ENCODE measurements around the gene ALOX15B. TPM values are rescaled to one million over a fixed set of nuclear protein-coding genes. Genes with fewer than 3 reads are reported as not detected.

Gene ALOX15B
- total and polyA plus RNA-seq, 8 donors: 0.38 to 112 (median 0.53) TPM

- Histone ChIP-seq H3K36me3 (no peaks in the 10 kb centered on the region), H3K27ac (no peak overlapping the region), H3K9me3 (no peaks in the 10 kb centered on the region), H3K4me1 (peaks cover 0 to 14% of the 10 kb centered on the region in 2 donors), H3K4me3 (no peak overlapping the region), H3K27me3 (peaks cover 33 to 74% of the 10 kb centered on the region in 2 donors)
- intact Hi-C loops (cut with DNase I): no loop called here
- TF ChIP-seq CTCF (IDR thresholded peaks at IDR 0.05): no peak
- DNase-seq (no peak), ATAC-seq (no peak)
Measured at GRCh38 chr17:8062435-8062806, 23.6 kb downstream of the ALOX15B start.

GRCh38 chr17:8062807-8063483 is 24.1 kb downstream of the ALOX15B start:
- Histone ChIP-seq H3K9me3 (no peaks in the 10 kb centered on the region), H3K27ac (no peak overlapping the region), H3K4me1 (peaks cover 0 to 8% of the 10 kb centered on the region in 2 donors), H3K4me3 (no peak overlapping the region), H3K27me3 (peaks cover 33 to 72% of the 10 kb centered on the region in 2 donors), H3K36me3 (no peaks in the 10 kb centered on the region)
- no peak for TF ChIP-seq CTCF (IDR thresholded peaks at IDR 0.05)
- DNase-seq (no peak), ATAC-seq (no peak)
- intact Hi-C loops (cut with DNase I): no loop called here

- intact Hi-C loops (cut with DNase I): no loop called here
Measured at GRCh38 chr17:8063761-8064534, 25.1 kb downstream of the ALOX15B start.

GRCh38 chr17:8064561-8065019 is 25.7 kb downstream of the ALOX15B start:
- H3K27ac ChIP-seq: no peak overlapping the region
- H3K9me3 ChIP-seq: no peaks in the 10 kb centered on the region
- no peaks in the 10 kb centered on the region for H3K36me3 ChIP-seq
- no peak overlapping the region for H3K4me3 ChIP-seq
- peaks cover 5 to 14% of the 10 kb centered on the region in 2 donors for H3K4me1 ChIP-seq
- peaks cover 33 to 56% of the 10 kb centered on the region in 2 donors for H3K27me3 ChIP-seq
- no peak for ATAC-seq
- DNase-seq: peak in 1 of 4 donors; percentile 49
- intact Hi-C loops (cut with DNase I): no loop called here
- TF ChIP-seq CTCF (IDR thresholded peaks at IDR 0.05): no peak

More at GRCh38 chr17:8063761-8064534, 25.1 kb downstream of the ALOX15B start:
- no peak overlapping the region for H3K4me3 ChIP-seq
- DNase-seq: peak in 1 of 4 donors; percentile 20
- H3K27ac ChIP-seq: no peak overlapping the region
- peaks cover 33 to 62% of the 10 kb centered on the region in 2 donors for H3K27me3 ChIP-seq
- TF ChIP-seq CTCF (IDR thresholded peaks at IDR 0.05): no peak
- no peaks in the 10 kb centered on the region for H3K36me3 ChIP-seq
- no peaks in the 10 kb centered on the region for H3K9me3 ChIP-seq
- no peak for ATAC-seq
- peaks cover 0 to 9% of the 10 kb centered on the region in 2 donors for H3K4me1 ChIP-seq

Measured in left lung (tissue), 10 donors.